Measurements from ENCODE around the gene PCCA.

PCCA gene

DNA sequence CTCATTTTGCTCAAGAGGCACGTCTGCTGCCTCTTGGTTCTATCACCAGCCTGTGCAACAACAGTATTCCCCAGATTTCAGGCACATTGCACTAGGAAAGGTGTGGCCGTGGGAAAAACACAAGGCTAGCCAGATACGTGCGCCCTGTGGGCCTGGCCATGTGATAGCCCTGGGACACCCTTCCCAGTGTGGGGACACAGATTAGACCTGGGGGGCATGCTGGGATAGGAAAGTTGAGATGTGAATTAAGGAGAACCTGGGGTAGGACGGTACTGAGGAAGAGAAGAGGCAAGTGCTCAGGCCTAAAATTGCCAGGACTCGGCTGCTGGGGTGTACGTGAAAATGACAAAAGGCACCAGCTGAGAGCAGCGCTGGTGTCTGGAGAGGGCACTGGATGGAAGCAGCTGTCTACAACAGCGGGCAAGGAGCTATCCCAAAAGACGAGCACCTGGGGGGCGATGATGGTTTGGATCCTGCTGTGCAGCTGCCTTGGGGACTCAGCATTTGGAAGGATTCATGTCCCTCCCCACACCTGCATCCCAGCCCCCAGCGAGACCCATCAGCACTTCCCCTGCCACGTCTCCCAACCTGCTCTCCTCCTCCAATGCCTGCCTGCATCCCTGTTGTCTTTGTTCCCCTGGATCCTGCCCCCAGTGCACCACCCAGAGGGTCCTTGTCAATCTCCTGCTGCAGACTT, 445.4 kb downstream of the PCCA start:
- DNase-seq (ENCODE audit: extremely low read depth in 1 of 2, low read depth in 1 of 2): no peak

DNA sequence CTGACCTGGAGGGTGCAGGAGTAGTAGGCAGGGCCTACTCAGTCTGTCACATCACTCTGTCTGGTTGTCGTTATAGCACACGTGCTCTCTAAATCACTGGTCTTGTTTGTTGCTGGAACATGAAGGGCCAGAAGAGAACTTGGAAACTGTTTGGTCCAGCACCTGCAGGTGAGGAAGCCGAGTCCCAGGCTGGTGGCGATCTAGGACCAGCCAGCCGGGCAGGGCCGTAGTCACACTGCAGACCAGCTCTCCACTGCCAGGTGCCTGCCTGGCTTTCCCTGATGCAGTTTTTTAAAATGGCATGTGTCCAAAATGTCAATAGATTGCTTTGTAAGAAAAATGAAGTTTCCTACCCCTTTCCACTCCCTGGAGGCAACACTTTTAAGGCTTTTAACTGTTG, 446.0 kb downstream of the PCCA start:
- no peak for DNase-seq (ENCODE audit: extremely low read depth in 1 of 2, low read depth in 1 of 2)

DNA sequence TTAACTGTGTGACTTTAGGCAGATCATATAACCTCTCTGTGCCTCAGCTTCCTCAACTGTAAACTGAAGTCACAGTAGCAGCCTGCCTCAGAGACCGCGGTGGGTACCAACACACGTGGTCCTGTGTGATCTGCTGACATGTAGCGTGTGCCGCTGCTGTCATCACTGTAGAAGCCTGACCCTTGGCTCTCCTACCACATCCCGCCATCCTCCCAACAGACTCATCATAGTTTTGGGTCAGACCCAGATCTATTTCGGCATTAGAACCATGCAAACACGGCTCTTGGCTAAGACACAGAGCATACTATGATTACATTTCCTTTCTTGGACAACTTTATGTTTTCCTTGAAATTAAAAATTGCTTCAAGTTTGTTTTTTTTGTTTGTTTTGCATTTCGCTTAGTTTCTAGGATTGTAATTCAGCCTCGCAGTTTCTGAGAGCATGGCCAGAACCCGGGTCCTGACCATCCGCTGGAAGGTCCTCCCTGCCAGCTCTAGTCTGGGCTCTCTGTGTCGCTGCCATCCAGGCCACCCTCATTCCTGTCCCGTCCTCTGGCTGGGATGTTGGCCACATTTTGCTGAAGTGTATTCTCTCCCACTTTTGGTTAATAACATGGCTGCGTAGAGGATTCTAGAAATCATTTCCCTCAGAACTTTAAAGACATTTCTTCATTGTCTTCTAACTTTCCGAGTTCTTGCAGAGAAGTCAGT, 446.7 kb downstream of the PCCA start:
- DNase-seq (ENCODE audit: extremely low read depth in 1 of 2, low read depth in 1 of 2): no peak

DNA sequence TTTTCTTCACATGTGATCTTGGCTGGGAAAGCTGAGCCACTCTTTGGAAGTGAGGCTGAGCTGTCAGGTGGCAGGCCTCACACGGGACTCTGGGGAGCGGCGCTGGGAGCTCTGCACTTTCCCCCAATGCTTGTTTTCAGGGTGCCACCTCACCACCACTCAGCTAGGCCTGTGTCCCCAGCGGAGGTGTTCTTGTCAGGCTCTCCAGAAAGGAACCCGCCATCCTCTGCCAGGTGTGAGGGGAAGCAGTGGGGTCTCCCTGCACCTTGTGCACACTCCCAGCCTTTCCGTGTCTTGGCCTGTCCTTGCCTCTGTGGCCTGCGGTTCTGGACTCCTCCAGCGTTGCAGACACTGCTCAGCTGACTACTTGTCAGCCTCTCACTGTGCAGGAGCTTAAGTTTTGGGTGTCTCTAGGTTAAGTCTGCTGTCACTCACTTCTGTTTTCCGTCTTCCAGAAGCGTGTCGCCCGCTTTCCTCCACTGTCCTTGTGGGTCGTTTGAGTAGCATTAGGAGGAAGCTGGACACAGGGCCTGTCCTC, 447.8 kb downstream of the PCCA start:
- no peak for DNase-seq (ENCODE audit: extremely low read depth in 1 of 2, low read depth in 1 of 2)

DNA sequence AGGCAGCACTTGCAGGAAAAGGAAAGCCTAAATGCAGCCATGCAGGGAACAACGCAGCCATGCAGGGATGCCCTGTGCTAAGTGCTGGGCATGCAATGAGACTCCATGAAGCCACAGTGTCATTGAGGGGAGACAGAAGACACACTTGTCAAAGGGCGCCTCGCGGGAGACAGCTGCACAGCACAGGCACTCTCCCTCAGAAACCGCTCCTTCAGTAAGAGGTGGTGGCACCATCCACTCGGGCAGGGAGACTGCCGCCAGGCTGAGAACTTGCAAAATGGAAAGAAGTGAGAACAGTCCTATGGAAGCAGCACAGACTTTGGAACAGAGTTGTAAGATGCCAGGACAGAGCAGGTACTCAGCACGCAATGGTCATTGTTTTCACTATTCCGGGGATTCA, 448.6 kb downstream of the PCCA start:
- DNase-seq (ENCODE audit: extremely low read depth in 1 of 2, low read depth in 1 of 2): no peak

DNA sequence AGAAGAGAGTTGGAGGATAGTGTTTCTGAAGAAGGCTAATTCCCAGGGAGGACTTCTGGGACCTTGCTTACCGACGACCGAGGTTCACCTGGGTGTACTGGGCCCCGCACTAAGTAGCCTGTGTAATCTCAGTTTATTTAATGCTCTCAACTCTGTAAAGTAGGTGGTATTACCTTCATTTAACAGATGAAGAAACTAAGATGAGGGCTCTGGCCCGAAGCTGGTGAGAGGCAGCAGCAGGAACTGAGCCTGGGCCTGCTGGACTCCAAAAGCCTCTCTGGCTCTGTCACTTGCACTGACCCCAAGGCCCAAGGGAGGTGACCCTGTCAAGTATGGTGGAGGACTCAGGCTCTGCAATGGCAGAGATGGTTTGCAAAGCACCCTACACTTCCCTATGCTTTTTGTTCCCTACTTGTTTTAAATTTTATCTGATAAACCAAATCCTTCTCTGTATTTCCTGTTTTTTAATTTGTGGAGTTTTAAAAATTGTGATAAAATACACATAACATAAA, 449.1 kb downstream of the PCCA start:
- DNase-seq (ENCODE audit: extremely low read depth in 1 of 2, low read depth in 1 of 2): no peak

DNA sequence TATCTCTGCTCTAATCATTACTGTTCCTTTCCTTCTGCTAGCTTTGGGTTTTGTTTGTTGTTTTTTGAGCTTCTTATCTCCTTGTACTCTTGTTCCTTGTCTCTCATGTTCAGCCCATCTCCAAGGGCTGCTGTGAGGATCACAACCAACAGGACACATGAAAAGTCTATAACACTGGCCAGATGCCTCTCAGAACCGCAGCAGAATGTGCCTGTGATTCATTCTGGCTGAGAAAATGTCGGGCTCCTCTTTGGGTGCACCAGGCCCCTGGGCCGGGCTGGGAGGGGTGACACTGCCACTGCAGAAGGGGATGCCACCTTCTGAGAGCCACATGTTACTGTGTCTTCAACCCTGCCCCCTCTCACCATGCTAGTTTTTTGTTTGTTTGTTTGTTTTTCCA, 451.7 kb downstream of the PCCA start:
- DNase-seq (ENCODE audit: extremely low read depth in 1 of 2, low read depth in 1 of 2): no peak

DNA sequence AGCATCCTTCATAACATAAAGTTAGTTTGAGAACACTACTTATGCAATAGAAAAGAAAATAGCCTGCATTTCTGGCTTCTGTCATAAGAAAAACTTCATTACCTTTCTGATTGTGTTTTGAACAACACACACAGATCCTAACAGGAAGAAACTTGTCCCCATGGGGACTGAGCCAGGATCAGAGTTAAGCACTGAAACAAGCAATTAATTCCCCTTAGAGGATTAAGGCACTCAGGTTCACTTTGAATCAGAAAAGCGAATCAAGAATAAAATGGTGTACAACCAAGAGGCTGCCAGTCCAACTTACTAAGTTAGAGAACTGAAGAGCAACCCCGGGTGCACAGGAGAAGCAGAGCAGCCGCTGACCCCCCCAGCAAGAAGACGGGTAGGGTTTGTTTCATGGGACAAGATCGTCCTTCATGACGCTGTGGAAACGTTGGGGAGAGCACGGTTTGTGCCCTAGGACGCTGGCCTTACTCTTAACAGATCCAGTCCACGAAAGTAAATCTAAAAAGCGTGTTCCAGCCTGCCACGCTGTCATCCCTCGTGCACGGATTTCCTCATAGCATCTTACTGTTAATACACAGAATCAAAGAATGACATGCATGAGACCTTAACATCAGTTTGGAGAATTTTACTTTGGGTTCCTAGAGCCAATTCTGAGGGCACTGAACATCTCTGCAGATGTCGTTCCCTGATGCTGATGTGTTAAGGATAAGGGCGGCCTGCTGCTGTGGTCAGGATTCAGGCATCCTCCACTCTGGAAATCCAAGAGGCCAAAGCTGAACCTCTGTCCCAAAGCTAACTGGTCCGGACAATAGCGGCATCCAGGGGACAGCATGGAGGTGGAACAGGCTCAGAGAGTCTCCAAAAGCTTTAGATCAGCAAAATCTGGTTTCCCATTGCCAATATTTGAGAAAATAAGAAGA, 453.3 kb downstream of the PCCA start:
- no peak for DNase-seq (ENCODE audit: extremely low read depth in 1 of 2, low read depth in 1 of 2)

DNA sequence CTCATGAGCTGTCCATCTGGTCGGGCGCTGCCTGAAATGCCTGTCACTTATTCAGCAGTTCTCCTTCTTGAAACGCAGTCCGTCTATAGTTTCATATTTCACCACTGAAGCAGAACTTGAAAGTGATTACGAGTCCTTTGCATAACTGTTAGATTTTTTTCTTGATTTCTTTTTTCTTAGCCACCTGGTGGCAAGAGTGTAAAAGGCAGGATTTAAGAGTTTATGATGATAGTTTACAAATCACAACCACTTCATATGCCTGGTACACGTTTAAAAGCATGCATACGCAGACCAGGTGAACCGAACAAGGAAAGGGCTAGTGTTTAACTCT, 453.9 kb downstream of the PCCA start:
- no peak for DNase-seq (ENCODE audit: extremely low read depth in 1 of 2, low read depth in 1 of 2)

DNA sequence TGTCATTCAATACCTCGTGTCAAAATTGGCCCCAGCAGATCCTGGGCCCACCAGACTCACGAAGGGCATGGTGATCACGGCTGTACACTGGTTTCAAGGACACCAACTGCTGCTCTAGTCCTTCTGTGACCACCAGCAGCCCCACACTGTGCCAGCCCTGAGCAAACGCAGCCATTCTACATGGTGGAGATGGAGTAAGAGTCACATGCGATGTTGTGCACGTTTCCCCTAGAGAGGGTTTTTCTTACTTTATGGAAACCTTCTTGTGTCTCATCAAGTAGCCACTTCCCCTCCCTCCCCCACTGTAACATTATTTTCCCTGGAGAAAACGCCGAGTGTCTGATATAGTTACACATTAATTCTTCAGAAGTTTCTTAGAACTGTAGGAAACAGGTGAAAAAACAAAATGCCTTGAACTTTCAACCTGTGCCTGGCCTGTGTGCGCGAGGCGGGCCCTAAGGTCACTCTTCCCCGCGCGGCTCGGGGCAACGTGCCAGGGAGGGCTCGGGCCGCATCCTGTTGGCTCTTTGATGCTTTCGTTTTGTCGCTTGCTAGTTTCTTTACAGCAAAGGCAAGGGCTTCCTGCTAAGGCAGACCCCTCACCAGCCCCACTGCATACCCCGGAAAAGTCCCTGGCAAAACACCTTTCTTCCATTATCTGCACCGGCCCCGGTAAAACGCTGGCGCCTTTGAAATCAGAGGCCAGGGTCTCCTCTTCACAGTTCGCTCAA, 455.1 kb downstream of the PCCA start:
- no peak for DNase-seq (ENCODE audit: extremely low read depth in 1 of 2, low read depth in 1 of 2)

DNA sequence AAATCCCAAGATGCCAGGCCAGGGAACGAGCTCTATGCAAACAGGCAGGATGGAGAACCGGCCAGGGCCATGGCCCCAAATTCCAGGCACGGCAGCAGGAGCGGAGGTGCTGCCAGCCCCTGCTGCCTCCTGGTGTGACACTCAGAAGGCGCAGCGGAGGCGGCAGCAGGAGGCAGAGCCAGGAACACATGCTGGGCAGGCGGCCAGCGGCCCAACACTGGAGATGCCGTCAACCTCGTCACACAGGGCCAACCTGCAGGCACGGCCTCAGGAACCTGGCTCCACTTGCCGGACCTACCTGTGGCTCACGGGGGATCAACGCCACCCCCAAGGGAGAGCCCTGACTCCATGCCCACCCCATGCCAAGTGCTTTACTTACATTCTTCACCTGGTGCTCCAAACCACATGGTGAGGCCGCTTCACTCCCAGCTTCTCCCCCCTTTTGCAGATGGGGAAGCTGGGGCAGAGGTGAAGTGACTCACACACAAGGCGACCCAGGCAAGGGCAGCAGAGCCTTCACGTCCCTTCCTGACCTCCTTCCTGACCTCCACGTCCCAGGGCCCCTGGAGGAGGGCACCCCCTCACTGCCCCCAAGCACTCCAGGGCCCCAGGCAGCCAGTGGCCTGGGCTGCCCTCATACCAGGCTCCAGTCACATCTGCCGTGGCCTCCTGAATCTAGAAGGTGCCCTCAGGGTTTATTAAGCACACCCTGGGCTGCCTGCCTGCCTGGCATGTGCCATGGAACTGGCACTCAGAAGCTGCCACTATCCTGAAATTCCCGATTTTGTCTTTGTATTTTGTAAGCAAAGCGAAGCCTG, 456.2 kb downstream of the PCCA start:
- no peak for DNase-seq (ENCODE audit: extremely low read depth in 1 of 2, low read depth in 1 of 2)

DNA sequence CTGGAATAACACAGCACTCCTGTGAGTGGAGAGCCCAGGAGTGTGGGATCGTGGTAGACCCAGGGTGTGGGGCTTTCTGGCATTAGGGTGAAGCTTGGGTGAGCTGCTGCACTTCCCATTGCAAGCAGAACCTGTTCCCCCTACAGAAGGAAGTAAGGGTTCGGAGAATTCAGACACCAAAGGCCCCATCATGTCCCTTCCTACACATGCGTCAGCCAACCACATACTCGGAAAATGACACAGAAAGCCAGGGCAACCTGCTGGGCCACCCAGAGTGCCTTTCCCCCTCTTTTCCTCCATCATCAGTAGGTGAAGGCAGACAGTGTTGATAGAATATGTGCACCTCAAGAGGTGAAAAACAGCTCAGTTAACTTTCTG, 456.8 kb downstream of the PCCA start:
- DNase-seq (ENCODE audit: extremely low read depth in 1 of 2, low read depth in 1 of 2): no peak

DNA sequence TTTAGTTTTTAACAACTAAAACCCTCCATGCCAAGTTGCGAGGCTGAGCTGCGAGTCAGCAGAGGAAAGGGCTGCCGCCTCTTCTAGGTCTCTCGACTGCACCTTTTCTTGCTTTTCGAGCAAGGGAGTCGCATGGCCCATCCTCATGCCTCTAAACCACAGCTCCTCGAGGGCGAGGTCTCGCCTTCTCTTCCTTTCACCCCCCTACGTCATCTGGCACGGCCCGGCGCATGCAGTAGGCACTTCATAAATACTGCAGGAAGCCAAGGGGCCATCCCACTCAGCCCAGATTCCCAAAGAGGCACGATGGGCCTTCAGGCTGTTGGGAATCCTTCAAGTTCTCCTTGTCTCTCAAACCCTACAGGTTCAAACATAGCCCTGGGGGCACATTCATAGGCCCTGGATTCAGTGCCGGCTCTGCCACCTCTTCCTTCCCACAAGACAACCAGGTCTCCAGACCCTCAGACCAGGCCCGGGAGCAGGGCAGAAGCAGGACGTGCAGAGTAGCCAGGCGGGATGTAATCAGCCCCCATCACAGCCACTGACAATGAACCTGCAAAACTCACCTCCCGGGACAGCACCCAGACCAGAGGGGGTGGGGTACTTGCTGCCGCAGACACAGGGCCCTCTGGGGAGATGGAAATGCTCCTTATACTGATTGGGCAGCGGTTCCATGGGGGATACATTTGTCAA, 458.0 kb downstream of the PCCA start:
- DNase-seq (ENCODE audit: extremely low read depth in 1 of 2, low read depth in 1 of 2): no peak

DNA sequence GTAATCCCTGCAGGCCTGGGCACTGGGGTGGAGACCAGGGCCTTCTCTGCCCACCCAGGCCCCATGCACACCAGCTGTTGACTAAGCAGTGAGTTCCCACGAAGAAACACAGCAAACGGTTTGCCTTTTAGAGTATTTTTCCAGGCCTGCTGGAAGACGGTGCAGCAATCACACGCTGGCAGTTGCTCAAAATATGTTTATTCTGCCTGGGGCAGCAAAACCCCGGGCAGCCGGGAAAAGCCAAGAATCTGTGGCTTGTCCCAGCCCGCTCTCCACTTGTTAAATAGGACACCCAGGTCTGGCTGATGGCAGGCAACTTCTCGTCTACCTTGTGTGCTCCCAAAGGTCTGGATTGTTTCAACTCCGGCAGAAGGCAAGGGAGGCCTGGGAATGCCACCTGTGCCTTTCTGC, 458.9 kb downstream of the PCCA start:
- no peak for DNase-seq (ENCODE audit: extremely low read depth in 1 of 2, low read depth in 1 of 2)

DNA sequence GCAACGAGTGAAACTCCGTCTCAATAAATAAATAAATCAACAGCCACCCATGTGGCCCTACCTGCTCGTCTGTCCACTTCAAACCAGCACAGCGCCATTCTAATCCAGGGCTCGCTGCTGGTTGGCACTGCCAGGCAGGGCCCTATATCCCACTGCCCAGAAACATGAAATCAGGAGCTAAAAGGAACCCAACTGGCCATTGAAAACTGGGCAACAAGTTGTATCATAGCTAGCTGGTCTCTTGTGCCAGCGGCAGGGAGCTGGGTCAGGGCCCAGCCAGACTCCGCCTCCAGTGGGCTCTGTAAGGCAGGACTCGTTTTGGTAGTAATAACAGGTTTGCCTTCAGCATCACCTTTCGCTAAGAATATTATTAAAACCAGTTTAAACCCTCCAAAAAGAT, 460.4 kb downstream of the PCCA start:
- DNase-seq (ENCODE audit: extremely low read depth in 1 of 2, low read depth in 1 of 2): no peak

DNA sequence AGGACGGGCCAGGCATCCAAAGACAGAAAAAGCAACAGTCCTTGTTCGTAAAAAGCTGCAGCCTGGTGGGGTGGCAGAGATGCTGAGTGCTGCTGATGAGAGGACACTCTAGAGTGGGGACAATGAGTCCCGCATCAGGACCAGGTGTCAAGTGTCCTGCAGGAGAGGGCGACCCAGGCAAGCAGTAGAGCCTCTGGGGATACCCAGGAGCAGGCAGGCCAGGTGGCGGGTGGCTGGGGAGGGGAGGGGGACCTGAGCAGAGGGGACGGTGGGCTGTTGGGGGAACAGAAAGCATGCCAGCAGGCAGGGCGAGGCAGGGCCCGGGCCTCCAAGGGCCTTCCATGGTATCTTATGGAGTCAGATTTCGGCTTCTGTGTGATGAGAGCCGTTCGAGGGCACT, 463.9 kb downstream of the PCCA start:
- no peak for DNase-seq (ENCODE audit: extremely low read depth in 1 of 2, low read depth in 1 of 2)

DNA sequence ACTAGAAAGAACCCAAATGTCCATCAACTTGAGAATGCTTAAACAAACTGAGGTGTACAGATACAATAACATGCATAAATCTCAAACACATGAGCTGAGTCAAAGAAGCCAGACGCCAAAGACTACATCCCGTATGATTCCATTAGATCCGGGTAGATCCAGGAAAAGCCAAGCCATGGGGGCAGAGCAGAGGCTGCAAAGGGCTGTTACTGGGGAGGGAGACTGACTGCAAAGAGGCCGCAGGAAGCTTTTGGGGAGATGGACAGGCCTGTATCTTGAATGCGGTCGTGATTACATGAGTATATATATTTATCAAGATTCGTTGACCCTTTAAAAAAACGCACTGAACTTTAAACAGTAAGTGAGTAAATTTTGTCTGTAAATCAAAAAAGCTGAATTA, 471.0 kb downstream of the PCCA start:
- DNase-seq (ENCODE audit: extremely low read depth in 1 of 2, low read depth in 1 of 2): no peak

DNA sequence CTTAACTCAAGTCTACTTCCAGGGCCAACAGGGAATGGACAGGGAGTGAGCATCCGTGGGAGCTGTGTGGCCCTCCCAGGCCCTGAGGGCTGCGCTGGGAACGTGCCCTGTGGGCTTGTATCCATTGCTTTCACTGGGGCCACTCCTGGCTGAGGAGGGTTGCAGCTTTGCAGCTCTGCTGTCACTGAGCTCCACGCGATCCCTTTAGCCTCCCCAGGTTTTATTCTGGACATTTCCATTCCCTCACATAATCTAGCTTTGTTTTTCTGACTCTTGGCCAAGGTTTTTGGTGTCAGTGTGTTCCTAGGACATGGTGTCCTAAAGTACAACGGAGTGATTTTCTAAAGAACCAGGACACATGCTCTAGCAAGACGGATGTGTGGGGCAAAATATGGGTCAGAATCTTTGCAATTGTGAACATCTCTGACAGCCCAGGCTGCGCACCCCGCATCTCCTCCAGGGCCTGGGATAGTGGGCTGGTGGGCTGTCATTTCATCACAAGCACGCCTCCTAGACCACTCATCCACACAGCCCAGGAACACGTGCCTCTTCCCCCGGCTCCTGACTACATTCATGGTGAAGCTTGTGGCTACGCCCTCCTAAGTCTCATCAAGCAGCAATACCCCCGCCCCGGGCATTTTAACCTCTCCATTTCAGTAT, 471.7 kb downstream of the PCCA start:
- DNase-seq (ENCODE audit: extremely low read depth in 1 of 2, low read depth in 1 of 2): no peak

DNA sequence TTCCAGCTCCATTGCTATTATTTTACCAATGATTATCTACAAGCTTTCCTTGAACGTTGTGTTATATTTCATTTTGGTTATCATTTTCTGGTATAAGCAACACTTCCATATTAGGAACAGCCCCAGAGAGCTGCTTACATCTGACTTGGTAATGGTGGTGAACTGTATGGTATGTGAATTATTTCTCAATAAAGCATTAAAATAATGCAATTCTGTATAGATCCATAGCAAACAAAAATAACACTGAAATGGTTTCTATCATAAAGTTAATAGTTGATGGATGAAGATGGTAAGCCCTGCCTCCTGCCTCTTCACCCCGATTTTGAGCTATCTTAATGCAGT, 472.2 kb downstream of the PCCA start:
- DNase-seq (ENCODE audit: extremely low read depth in 1 of 2, low read depth in 1 of 2): no peak
